Activated T-cell treated with anti-CD3 and anti-CD28 coated beads for 1 hour (primary cell): ENCODE measurements around the gene MYH16.
"Not testable (repeated sequence)": the region's sequence is repeated elsewhere in the genome, so short reads cannot be mapped to it uniquely, and the experiment has no call there.

Experiments used
- DNase-seq: peaks from one replicate; pipeline ENCODE4 v3.0.0-alpha.2; 2020; ENCODE audit warnings: low read depth

The MYH16 gene

GRCh38 chr7:99258501-99258900 is 14.1 kb upstream of the MYH16 start:
- no peak for DNase-seq

- DNase-seq, result no peak
Measured at GRCh38 chr7:99260395-99260794, 12.2 kb upstream of the MYH16 start.

- no peak for DNase-seq
Measured at GRCh38 chr7:99261646-99262045, 11.0 kb upstream of the MYH16 start.

- no peak for DNase-seq
Measured at GRCh38 chr7:99265848-99266480, 6.7 kb upstream of the MYH16 start.

- no peak for DNase-seq
Measured at GRCh38 chr7:99267481-99267840, 5.2 kb upstream of the MYH16 start.

- no peak for DNase-seq
Measured at GRCh38 chr7:99267841-99268576, 4.6 kb upstream of the MYH16 start.

GRCh38 chr7:99268577-99268908 is 4.1 kb upstream of the MYH16 start:
- no peak for DNase-seq

GRCh38 chr7:99270702-99271101 is 1.9 kb upstream of the MYH16 start:
- no peak for DNase-seq

GRCh38 chr7:99273561-99273960 is 922 bp downstream of the MYH16 start:
- DNase-seq, result not testable (repeated sequence)

- not testable (repeated sequence) for DNase-seq
Measured at GRCh38 chr7:99274908-99275307, 2.3 kb downstream of the MYH16 start.

GRCh38 chr7:99275496-99275895 is 2.9 kb downstream of the MYH16 start:
- no peak for DNase-seq

- DNase-seq, result no peak
Measured at GRCh38 chr7:99278180-99278579, 5.5 kb downstream of the MYH16 start.

GRCh38 chr7:99284165-99284564 is 11.5 kb downstream of the MYH16 start:
- not testable (repeated sequence) for DNase-seq

- no peak for DNase-seq
Measured at GRCh38 chr7:99287779-99288534, 15.3 kb downstream of the MYH16 start.

GRCh38 chr7:99289185-99289584 is 16.5 kb downstream of the MYH16 start:
- DNase-seq, result no peak

GRCh38 chr7:99290148-99290547 is 17.5 kb downstream of the MYH16 start:
- not testable (repeated sequence) for DNase-seq

GRCh38 chr7:99290980-99291607 is 18.5 kb downstream of the MYH16 start:
- DNase-seq, result no peak

- DNase-seq, result no peak
Measured at GRCh38 chr7:99292127-99292526, 19.5 kb downstream of the MYH16 start.

- no peak for DNase-seq
Measured at GRCh38 chr7:99293167-99293566, 20.5 kb downstream of the MYH16 start.

GRCh38 chr7:99293650-99294049 is 21.0 kb downstream of the MYH16 start:
- DNase-seq, result no peak

GRCh38 chr7:99296471-99296870 is 23.8 kb downstream of the MYH16 start:
- DNase-seq, result no peak

GRCh38 chr7:99301496-99301895 is 28.9 kb downstream of the MYH16 start:
- DNase-seq, result no peak
